DMS53 (cell line): Measurements from ENCODE around the gene CEP152.

Experiments used
- DNase-seq: peaks from one replicate; lab custom pipeline; 2025; lab: John Stamatoyannopoulos, UW

The CEP152 gene

DNA sequence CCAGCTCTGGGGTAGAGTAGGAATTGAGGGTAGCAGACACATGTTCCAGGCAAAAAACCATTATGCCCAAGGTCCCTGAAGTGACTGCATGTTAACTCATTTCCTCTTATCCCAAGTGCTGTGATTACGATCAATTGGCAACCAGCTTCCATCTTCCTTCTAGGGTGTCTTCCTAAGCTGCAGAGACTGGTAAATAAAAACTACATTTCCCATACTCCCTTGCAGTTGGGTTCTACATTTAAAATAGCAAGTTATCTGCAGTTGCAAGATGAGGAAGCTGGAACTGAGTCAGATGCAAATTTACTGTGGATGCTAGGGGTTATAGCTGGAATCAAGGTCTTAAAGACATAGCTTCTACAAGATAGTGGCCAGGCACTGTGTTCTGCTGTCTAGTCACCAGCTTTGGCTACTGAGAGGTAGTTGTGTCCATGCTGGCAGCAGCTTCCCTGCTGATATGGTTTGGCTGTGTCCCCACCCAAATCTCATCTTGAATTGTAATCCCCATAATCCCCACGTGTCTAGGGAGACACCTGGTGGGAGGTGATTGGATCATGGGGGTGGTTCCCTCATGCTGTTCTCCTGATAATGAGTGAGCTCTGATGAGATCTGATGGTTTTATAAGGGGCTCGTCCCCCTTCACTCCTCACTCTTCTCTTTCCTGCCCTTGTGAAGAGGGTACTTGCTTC, 114.1 kb downstream of the CEP152 start:
- no peak for DNase-seq

DNA sequence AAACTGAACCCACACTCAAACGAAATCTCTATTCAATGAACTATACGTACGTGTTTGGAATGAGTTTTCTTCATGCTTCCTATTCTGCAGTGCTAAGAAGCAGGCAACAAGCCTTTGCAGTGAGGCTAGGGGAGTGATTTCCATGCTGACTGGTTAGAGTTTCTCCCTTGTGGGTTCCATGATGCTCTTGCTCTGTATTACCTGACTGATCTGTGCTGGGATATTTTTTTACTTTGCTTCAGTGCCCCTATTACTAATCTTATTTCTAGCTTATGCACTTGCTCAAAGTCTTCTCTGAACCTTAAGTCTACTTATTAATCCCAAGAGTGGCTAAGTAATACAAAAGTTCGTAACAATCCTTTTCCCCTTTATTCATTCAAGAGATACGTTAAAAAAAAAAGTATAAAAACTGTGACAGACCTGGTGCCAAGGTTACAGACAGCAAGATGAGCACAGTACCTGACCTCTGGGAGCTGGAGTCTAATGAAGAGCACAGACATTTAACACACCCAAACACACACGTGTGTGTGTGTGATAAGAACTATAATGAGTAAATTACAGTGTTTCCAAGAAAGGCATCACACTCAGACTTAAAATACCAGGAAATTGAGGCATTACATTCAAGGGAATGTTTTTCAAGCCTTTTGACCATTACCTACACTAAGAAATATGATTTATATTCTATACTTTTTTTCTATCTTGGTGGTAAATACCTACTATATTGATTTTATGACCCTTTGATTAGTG, 114.9 kb downstream of the CEP152 start:
- DNase-seq = no peak

DNA sequence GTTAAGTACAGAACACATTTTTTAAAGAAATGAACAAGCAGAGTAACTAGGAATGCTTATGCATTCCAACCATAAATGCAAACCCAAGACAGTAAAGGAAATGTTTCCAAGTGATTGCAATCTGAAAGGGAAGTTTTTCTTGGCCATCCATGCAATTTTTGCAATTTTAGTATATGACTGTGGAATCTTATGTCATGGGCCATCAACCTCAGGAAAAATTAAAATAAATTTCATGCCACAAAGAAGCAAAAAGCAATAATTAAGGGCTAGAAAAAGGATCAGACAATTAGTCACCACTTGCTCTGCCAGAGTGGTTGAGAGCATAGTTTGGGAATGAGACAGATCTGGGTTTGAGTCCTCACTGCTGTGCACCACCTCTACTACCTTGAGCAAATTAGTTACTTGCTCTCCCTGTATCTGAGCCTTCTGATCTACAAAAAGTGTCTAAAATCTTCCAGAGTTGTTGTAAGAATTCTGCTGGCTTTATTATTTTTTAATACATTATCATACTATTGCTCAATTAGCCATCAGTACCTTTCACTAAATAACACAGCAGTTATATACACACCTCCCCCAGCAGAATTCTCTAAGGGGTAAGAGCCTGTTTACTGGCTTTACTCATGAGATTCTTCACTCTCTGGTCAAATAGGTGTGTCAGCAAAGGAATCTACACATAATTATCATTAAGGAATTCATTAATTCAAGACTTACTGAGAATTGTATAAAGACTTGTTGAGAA, 115.6 kb downstream of the CEP152 start:
- no peak for DNase-seq

DNA sequence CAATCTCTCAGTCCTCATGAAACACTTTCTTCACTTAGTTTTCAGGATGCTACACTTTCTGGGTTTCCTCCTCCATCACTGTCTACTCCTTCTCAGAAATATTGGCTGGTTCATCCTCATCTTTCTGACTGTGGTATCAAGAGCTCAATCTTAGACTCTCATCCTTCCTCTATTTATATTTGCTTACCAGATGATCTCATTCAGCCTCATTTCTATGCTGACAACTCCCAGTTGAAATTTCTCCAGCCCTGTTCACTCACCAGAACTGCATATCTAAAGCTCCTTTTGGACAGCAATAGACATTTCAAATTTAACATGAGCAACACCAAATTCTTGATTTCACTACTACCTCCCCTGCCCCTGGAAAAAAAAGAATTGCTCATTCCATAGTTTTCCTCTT, 117.4 kb downstream of the CEP152 start:
- no peak for DNase-seq

DNA sequence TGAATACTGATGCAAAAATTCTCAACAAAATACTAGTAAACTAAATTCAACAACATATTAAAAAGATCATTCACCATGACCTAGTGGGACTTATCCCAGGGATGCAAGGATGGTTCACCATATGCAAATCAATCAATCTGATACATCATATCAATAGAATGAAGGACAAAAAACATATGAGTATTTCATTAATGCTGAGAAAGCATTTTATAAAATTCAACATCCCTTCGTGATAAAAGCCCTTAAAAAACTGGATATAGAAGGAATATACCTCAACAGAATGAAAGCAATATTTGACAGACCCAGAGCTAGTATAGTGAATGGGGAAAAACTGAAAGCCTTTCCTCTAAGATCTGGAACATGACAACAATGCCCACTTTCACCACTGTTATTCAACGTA, 122.4 kb downstream of the CEP152 start:
- DNase-seq = no peak
